Hindlimb muscle (tissue), 1 donor: ENCODE measurements around the gene AKR1C2. TPM values are rescaled to one million over a fixed set of nuclear protein-coding genes. Genes with fewer than 3 reads are reported as not detected.
"Not testable (repeated sequence)": the region's sequence is repeated elsewhere in the genome, so short reads cannot be mapped to it uniquely, and the experiment has no call there.

Experiments used
- DNase-seq: peaks from one replicate; pipeline ENCODE4 v3.0.0-alpha.2; 2013
- polyA plus RNA-seq: library from polyadenylated mRNA; unstranded; fragments of 120-200 nt; gene quantifications from one replicate; pipeline ENCODE4 v1.2.1, GENCODE V29; 2013; ENCODE audit not compliant: insufficient read length

AKR1C2 gene
- 5.7 TPM for polyA plus RNA-seq

DNA sequence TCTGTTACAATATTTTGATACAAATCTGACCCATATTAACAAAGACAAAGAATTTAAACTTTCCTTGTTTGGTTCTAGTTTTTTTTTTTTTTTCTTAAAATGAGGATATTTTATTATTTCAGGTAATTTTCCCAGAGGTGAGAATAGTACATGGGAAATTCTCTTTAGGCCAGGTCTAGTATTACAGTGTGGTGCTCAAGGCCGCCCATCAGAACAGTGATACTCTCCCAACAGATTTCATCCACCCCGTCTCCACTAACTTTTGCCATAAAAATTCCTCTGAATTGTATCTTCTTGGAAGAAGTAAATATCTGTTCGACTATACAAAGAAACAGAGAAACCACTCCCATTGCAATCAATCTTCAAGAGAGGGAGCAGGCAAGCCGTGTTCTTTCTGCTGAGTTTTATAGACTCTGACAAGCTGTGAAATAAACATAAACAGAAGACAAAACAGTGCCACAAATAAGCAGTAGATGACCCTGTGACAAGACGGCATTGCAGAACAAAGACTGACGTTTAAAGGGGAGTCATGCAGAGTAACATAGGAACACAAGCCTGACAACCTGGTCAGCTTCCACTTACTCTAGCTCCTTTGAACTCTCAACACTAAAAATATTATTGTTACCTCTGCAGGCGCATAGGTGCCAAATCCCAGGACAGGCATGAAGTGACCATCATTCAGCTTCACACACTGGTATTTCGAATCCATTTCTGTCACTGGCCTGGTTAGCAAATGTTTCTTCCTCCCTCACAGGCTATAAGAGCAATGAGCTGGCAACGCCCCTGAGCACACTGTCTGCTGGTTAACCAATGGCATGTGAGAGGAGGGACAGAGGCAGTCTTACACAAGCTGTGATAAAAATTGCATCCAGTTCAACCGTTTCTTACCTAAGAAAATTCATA lies at the start of gene AKR1C2:
TSS of gene AKR1C2 (minus strand) at position 731 of the 903 bp plus-strand sequence. CDS start at position 709, 22 bp downstream.
- not testable (repeated sequence) for DNase-seq

DNA sequence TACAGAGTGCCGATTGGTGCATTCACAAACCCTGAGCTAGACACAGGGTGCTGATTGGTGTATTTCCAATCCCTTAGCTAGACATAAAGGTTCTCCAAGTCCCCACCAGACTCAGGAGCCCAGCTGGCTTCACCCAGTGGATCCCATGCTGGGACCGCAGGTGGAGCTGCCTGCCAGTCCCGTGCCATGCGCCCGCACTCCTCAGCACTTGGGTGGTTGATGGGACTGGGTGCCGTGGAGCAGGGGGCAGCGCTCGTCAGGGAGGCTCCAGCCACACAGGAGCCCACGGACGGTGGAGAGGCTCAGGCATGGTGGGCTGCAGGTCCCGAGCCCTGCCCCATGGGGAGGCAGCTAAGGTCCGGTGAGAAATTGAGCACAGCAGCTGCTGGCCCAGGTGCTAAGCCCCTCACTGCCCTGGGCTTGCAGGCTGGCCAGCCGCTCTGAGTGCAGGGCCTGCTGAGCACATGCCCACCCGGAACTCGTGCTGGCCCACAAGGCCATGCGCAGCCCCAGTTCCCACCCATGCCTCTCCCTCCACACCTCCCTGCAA lies 49.4 kb upstream of the AKR1C2 start:
- DNase-seq: not testable (repeated sequence)

DNA sequence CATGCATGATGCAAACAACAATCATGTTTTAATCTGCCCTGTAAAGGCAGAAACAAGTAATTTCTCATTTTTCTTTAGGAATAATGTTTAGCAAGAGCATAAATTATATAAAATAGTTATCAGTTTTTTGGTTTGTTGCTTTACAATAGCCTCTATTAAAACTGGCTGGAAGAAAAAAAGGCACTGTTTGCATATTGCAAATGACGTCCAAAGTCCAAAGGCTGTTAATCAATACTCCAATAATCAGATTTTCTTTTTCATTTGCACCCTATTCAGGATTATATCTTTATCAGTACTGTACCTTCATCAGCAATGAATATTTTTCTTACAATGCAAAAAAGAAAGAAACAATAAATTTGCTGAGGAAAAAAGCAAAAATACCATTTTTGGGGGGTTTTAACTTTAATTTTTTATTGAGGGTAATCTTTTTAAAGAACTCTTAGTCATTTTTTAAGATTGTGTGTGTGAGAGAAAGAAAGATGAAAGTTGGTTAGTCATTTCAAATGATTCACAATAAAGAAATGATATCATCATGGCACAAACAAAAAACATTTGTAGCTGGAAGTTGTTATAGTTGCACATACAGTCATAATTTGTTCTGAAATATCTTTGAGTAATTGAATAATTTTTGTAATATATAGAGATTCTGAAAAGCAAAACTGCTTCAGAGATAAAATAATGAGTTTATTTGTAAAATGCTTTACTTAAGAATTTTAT lies 44.4 kb upstream of the AKR1C2 start:
- no peak for DNase-seq

DNA sequence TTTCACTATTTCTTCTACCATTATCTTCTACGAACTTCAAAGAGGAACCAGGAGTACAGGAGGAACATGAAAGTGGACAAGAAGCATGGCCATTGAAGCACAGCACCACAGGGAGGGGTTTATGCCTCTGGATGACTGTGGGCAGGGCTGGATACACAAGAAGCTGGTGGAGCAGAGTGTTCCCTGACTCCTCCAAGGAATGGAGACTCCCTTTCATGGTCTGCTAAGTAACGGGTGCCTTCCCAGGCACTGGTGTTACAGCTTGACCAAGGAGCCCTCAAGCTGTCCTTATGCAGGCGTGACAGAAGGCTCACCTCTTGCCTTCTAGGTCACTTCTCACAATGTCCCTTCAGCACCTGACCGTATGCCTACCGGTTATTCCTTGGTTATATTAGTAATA lies 43.4 kb upstream of the AKR1C2 start:
- not testable (repeated sequence) for DNase-seq

DNA sequence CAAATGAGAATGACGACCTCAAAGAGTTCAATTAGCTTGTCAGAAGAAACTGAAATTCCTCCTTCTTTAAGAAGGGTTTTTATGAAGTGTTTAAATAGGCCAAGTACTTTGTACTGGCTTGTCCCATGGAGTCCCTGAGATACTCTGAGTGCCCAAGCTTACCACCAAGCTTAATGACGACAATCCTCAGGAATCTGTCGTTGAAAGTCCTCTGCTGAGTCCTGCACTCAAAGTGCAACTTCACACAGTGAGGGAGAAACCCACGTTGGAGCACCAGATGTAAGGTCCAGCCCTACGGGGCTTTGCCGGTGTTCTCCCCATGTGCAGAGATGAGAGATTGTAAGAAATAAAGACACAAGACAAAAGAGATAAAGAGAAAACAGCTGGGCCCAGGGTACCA lies 42.8 kb upstream of the AKR1C2 start:
- DNase-seq: no peak

DNA sequence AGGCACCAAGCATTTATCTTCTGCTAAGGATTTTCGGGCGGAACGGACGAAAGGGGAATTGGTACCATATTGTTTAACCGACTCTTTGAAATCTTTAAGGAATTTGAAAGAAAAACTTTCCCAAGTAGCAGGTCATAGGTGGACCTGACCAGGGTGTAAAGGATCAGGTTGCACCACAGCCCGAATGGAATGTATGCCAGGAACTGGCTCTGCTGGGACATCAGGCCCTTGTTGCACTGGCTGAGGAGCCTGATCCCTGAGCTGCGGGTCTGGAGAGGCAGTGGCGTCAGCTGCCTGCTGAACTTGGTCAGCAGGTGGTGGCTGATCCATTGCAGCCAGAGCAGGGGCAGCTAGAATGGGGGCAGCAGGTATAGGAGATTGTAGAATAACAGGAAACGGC lies 41.4 kb upstream of the AKR1C2 start:
- no peak for DNase-seq

DNA sequence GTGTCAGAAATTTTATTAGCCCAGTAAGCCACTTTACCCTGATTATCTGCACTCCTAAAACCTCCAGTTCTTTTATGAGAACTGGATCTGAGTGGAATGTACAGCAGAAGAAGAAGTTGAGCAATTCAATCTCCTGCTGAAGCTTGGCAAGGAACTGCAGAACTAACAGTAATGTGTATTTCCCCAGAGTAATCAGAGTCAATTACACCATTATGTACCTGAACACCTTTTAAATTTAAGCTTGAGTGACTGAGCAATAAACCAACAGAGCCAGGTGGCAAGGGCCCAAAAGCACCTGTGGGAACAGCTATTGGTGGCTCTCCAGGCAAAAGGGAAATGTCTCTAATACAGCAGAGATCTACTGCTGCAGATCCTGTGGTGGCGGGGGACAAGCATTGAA lies 40.1 kb upstream of the AKR1C2 start:
- no peak for DNase-seq

DNA sequence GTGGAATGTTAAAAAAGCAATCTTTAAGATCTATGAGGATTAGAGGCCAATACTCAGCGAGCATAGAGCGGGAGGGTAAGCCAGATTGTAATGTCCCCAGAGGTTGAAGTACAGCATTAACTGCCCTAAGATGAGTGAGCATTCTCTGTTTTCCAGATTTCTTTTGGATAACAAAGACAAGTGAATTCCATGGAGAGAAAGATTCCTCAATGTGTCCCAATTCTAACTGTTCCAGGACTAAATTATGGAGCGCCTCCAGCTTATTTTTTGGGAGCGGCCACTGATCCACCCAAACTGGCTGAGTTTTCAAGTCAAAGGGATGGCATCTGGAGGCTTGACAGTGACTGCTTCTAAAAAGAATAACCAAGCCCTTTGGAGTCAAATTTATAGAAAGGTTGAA lies 39.3 kb upstream of the AKR1C2 start:
- DNase-seq: no peak

DNA sequence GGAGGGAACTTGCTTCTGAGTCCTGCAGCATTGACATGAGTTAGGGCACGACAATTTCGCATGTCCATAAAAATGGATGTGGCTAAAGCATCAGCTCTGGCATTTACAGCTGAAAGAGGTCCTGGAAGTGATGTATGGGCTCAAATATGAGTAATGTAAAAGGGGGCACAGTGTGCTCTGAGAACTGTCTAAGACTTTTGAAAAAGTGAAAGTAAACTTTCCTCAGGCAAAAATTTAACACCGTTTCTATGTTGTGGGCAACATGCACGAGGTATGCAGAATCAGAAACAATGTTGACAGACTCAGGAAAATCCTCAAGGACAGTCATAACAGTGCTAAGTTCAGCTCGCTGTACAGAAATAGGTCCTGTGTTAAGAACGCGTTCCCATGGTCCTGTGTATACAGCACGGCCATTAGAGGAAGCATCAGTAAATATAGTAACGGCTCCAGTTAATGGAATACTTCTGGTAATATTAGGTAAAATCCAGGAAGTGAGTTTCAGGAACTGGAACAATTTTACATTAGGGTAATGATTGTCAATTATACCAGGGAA lies 37.9 kb upstream of the AKR1C2 start:
- no peak for DNase-seq

DNA sequence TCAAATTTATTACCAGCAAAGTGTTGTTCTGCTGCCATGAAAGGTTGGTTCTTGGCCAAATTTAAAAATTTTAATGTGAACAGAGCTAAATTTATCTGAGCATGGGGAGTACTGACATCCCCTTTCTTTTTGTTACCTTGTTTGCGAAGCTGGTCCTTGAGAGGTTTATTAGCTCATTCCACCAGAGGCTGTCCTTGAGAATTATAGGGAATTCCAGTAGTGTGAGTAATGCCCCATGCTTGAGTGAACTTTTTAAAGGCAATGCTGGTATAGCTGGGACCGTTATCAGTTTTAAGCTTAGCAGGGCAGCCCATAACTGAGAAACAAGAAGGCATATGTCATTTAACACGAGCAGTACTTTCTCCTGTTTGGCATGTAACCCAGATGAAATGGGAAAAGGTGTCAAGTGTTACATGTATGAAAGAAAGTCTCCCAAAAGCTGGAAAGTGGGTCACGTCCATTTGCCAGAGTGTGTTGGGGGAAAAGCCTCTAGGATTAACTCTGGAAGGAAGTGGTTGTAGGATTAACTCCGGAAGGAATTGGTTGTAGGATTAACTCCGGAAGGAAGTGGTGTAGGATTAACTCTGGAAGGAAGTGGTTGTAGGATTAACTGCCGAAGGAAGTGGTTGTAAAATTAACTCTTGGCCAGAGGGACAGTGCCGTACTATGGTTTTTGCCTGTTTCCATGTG lies 37.3 kb upstream of the AKR1C2 start:
- DNase-seq: no peak

DNA sequence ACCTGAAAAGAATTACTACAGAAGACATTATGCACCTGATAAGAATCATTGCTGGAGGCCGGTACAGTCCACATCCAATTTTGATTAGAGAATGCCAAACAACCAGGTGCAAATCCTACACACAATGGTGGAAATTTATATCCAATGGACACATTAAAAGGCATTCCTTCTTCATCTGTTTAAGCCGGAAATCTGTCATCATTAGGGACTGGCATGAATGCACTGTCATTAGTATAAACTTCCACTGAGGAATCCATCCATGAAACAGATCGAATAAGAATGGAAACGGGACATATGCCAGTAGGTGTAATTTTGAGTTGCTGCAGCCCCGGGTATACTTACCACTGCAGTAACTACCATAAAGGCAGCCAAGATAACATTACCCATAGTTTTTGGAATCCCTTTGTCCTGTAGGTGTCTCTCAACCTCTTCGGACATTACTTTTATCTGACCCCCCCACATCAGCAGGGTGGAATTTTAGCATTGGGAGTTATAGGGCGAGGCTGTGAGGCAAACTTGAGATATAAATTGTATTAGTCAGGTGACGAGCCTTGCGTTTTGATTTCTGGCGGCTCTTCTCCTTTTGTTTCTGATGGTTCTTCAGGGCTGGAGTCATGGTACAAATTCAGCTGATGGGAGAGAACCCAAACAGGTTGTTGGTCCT lies 36.5 kb upstream of the AKR1C2 start:
- DNase-seq: no peak

DNA sequence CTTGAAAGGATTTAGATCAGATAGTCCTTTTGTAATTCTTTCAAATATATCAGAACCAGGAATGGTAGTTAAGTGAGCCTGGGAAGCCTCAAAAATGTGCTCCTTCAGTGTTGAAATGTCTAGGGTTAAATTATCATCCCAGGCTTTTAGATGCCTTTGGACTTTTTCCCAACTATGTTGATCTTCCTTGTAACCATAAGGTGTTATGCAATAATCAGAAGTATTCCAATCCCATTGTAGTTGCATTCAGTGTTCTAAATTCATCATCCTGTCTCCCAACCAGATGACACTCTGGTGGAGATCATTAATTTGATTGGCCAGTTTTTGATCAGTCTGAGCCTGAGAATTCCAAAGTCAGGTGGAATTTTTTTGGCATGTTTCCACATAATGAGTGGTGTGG lies 35.1 kb upstream of the AKR1C2 start:
- DNase-seq: no peak

DNA sequence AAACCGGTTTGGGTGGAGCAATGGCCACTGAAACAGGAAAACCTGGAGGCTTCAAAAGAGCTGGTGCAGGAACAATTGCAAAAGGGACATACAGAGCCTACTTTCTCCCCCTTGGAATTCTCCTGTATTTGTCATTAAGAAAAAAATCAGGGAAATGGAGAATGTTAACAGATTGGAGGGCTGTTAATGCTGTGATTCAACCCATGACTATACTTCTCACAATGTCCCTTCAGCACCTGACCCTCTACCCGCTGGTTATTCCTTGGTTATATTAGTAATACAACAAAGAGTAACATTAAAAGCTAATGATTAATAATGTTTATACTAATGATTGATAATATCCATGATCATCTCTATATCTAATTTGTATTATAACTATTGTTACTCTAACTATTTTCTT lies 34.4 kb upstream of the AKR1C2 start:
- DNase-seq: no peak

DNA sequence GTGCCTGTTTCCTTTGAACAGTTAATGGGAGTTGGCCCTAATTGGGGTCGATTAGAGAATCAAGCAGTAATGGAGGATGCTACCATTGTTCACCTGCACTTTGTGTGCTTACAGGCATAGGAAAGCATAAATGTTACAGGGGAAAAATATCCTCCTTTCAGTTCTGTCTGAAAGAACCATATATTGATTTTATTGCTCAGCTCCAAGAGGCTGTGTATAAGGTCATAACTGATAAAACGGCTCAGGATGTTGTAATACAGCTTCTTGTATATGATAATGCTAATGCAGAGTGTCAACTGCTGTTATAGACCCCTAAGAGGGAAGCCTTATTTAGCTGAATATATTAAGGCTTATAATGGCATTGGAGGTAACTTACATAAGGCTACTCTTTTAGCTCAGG lies 32.9 kb upstream of the AKR1C2 start:
- DNase-seq: no peak

DNA sequence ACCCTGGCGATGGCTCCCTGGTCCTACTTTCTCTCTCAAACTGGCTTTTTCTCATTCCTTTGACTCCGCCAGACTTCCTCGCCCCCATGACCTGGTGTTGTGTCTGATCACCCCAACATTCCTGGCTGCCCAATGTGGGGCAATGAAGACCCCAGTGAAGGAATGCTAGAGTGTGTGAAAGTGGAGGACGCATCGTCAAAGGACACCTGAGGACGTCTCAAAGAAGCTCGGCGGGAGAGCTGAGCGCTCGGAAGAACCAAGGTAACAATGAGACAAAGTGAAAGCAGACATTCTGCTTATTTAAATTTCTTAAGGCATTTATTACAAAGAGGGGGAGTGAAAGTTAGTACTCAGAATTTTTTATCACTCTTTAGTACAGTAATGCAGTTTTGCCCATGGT lies 31.7 kb upstream of the AKR1C2 start:
- DNase-seq: no peak

DNA sequence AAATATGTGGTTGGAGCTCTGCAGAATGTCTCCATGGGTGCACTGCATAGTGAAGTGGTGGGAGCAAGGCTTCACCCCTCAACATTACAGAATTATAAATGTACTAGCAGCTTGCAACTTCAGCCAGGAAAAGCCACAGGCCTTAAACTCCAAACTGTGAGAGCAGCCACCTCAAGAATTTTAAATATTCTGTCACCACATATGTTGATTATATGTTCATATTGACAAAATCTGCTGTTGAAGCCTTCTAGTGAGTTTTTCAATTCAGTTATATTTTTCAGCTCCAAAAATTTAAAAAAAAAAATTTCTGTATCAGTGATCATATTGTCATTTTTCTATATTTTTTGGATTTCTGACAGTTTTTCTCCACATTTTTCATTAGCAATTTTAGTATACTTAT lies 30.9 kb upstream of the AKR1C2 start:
- DNase-seq: no peak

DNA sequence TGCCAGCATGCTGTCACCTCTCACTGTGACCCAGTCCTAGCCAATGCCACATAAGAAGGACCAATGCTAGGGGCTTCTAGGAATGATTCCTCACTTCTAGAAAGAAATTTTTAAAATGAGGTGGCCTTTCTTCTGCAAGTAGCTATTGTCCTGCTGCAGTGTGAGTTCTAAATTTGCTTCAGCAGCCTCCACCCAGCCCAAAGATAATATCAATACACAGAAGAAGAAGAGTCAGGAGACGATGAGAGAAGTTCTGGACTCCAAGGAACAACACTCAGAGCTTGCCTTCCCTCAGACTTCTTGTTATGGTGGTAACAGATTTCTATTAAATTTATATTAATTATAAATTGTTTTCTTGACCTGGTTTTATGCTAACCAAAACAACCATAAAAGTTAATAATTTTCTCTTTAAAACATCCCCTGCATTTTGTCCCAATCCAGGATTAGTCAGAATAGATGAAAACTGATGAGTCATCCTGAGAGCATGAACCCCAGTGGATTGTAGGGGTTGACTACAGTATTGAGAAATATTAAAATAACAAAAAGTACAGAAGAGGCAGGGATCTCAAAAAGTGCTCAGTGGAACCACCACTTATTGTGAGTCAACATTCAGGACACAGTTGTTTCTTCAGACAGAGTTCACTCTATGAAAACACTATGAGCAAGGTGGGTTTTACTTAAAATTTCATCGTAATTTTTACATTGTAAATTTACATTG lies 29.6 kb upstream of the AKR1C2 start:
- DNase-seq: no peak

DNA sequence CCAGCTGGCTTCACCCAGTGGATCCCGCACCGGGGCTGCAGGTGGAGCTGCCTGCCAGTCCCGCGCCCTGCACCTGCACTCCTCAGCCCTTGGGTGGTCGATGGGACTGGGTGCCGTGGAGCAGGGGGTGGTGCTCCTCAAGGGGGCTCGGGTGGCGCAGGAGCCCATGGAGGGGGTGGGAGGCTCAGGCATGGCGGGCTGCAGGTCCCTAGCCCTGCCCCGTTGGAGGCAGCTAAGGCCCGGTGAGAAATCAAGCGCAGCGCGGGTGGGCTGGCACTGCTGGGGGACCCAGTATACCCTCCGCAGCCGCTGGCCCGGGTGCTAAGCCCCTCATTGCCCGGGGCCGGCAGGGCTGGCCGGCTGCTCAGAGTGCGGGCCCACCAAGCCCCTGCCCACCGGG lies 28.8 kb upstream of the AKR1C2 start:
- not testable (repeated sequence) for DNase-seq

DNA sequence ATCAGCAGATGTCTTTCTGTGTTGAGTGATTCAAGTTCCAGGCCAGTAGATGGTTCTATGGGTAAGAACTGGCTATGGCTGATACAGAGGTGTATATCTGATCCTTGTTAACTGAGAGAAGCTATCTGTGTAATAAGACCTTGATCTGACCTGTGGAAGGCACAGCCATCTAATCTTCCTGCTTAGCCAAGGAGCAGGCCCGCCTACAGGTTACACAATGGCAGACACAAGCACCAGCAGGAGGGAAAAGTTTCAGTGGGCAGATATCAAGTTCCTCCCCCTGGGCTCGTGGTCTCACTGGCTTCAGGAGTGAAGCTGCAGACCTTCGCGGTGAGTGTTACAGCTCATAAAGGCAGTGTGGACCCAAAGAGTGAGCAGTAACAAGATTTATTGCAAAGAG lies 27.9 kb upstream of the AKR1C2 start:
- DNase-seq: not testable (repeated sequence)

DNA sequence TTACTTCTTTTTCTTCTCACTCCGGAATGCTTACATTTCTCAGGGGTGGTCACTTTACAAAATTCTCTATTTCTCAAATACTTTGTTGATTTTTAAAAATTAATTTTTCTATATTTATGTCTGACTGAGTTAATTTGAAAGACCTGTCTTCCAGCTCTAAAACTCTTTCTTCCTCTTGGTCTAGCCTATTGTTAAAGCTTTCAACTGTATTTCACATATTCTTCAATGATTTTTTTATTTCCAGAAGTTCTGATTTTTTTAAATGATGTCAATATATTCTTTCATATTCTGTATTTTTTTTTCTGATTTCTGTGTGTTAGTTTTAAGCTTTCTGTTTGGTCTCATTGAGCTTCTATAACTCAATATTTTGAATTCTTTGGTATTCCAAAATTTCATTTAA lies 27.3 kb upstream of the AKR1C2 start:
- DNase-seq: no peak

DNA sequence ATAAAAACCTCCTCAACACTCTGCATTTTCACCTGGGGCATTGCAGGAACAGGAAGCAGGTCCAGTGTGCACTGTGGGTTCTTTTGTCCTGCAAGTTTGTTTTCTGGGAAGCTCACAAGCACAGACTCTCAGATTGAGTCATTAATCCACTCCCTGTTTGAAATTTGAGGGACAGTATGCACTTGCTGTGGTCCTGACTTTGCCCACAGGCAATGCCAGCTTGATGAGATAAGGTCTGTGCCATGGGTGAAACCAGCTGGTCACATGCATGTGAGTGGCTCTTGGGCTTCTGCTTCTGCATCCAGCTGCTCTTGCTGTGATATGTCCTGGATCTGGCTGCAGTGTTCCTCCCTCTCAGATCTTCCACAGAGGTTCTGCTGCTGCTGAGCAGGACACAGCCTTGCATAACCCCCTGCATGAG lies 21.8 kb upstream of the AKR1C2 start:
- DNase-seq: not testable (repeated sequence)
